DND-41 (cell line): Measurements from ENCODE around the gene COL4A2.

Source experiments
- CTCF ChIP-seq: IDR thresholded peaks from 2 replicates; pipeline ENCODE4 v1.5.1; 2012; ENCODE audit warnings: borderline replicate concordance, low read length, moderate library complexity, mild to moderate bottlenecking; ENCODE audit not compliant: poor library complexity, severe bottlenecking; ENCODE audit errors: extremely low read depth
- EZH2 ChIP-seq: IDR thresholded peaks from 3 replicates; pipeline ENCODE4 v1.6.1; 2012; ENCODE audit warnings: borderline replicate concordance, low read depth, mild to moderate bottlenecking, moderate library complexity, low read length, inconsistent platforms; ENCODE audit not compliant: severe bottlenecking

GRCh38 chr13:110501188-110501587 is 194.1 kb downstream of the COL4A2 start:
- no peak for TF ChIP-seq CTCF
- no peak for TF ChIP-seq EZH2
